K562 (cell line): ENCODE data around the gene TMEM202. TPM values are rescaled to one million over a fixed set of nuclear protein-coding genes. Genes with fewer than 3 reads are reported as not detected.

Source experiments
- ATF1 ChIP-seq, 2 experiments: fragments of 450-650 bp in 1 of 2; IDR thresholded peaks; 2 replicates each; pipeline ENCODE4 v1.6.1; 2016; ENCODE audit warnings: missing compliant biosample characterization in 1 of 2, missing genetic modification characterization in 1 of 2
- EP400 ChIP-seq: fragments of 450-650 bp; IDR thresholded peaks from 2 replicates; pipeline ENCODE4 v1.6.1; 2017; ENCODE audit warnings: antibody characterized with exemption, mild to moderate bottlenecking, moderate library complexity
- ETV5 ChIP-seq: sonication (generic); formaldehyde crosslinking; IDR thresholded peaks from 2 replicates; pipeline ENCODE4 v1.4.0; 2020; ENCODE audit warnings: low read depth, mild to moderate bottlenecking, missing genetic modification reagents
- HNRNPK ChIP-seq: fragments of 200-400 bp; formaldehyde crosslinking; IDR thresholded peaks from one replicate; pipeline ENCODE4 v1.6.1; 2018; ENCODE audit warnings: mild to moderate bottlenecking, low read depth, low read length; ENCODE audit not compliant: poor library complexity, severe bottlenecking
- HNRNPUL1 ChIP-seq: fragments of 200-400 bp; formaldehyde crosslinking; IDR thresholded peaks from 2 replicates; pipeline ENCODE4 v1.6.1; 2017; ENCODE audit warnings: low read length
- MXI1 ChIP-seq: IDR thresholded peaks from 2 replicates; pipeline ENCODE4 v1.6.1; 2011; ENCODE audit warnings: low read depth, mild to moderate bottlenecking, improper control_type of control experiment, low read length
- MYBL2 ChIP-seq, 2 experiments: fragments of 450-650 bp in 1 of 2; sonication (generic) in 1 of 2; formaldehyde crosslinking in 1 of 2; IDR thresholded peaks; 2 replicates each; pipeline versions ENCODE4 v1.6.1 to v1.8.1; 2017 to 2022; ENCODE audit warnings: borderline replicate concordance in 1 of 2, inconsistent platforms in 1 of 2, low read depth in 1 of 2, mild to moderate bottlenecking in 1 of 2, missing genetic modification reagents in 1 of 2, moderate library complexity in 1 of 2
- NONO ChIP-seq, 2 experiments: fragments of 200-400 bp in 1 of 2; fragments of 450-650 bp in 1 of 2; formaldehyde crosslinking in 1 of 2; IDR thresholded peaks; 2 replicates each; pipeline ENCODE4 v1.6.1; 2017; ENCODE audit warnings: low read depth in 2 of 2, mild to moderate bottlenecking in 2 of 2, moderate library complexity in 2 of 2, low read length in 1 of 2
- PURB ChIP-seq: sonication (generic); formaldehyde crosslinking; IDR thresholded peaks from 2 replicates; pipeline ENCODE4 v1.9.0; 2021; ENCODE audit warnings: low read depth, mild to moderate bottlenecking, missing genetic modification reagents
- SPI1 ChIP-seq: IDR thresholded peaks from 2 replicates; pipeline ENCODE4 v1.6.1; 2011; ENCODE audit warnings: low read depth, low read length, control low read depth, borderline replicate concordance
- THRAP3 ChIP-seq: fragments of 450-650 bp; IDR thresholded peaks from 2 replicates; pipeline ENCODE4 v1.6.1; 2016; ENCODE audit warnings: mild to moderate bottlenecking, inconsistent platforms, borderline replicate concordance
- ZNF707 ChIP-seq: fragments of 250-450 bp; sonication (Bioruptor Pico); conservative IDR thresholded peaks from 2 replicates; pipeline ENCODE4 v1.8.0; 2022; ENCODE audit warnings: inconsistent platforms, mild to moderate bottlenecking, moderate library complexity
- ZNF766 ChIP-seq: fragments of 200-800 bp; sonication (Bioruptor generic); conservative IDR thresholded peaks from 2 replicates; pipeline ENCODE4 v1.6.1; 2016; ENCODE audit warnings: missing genetic modification characterization, missing compliant biosample characterization
- polyA plus RNA-seq, 8 experiments: library from polyadenylated mRNA; depleted of rRNA in 4 of 8; stranded (reverse) in 5 of 8; unstranded in 3 of 8; fragments of >200 nt; fragmentation: Nextera tagmentation in 2 of 8; fragmentation: Illumina TruSeq in 1 of 8; extraction: Ambion mirVana in 2 of 8; extraction: Trizol in 1 of 8; gene quantifications; 2 replicates each; pipeline versions ENCODE4 v1.2.1 to v1.2.3, GENCODE V29; 2011 to 2014; ENCODE audit warnings: inconsistent platforms in 1 of 8, missing spikeins in 1 of 8
- total RNA-seq, 7 experiments: library from RNA; depleted of rRNA in 6 of 7; stranded (reverse); fragments of >200 nt in 6 of 7; fragmentation: Illumina TruSeq in 2 of 7; extraction: Trizol in 2 of 7; gene quantifications; 2 replicates each; pipeline versions ENCODE4 v1.2.1 to v1.2.3, GENCODE V29; 2011 to 2021; ENCODE audit warnings: low replicate concordance in 1 of 7
- TF ChIP-seq, protein P1 (sequence below): sonication (generic); formaldehyde crosslinking; IDR thresholded peaks from 2 replicates; pipeline ENCODE4 v1.8.0; 2022; ENCODE audit warnings: missing genetic modification reagents, mild to moderate bottlenecking, borderline replicate concordance
- TF ChIP-seq, protein P2 (sequence below): fragments of 450-650 bp; formaldehyde crosslinking; IDR thresholded peaks from 2 replicates; pipeline ENCODE4 v1.4.0; 2020; ENCODE audit warnings: mild to moderate bottlenecking, moderate library complexity
- TF ChIP-seq, protein P3 (sequence below): IDR thresholded peaks from 3 replicates; pipeline ENCODE4 v1.6.1; 2011; ENCODE audit warnings: borderline replicate concordance, mild to moderate bottlenecking; ENCODE audit not compliant: insufficient read length, insufficient read depth
- TF ChIP-seq, protein P4 (sequence below), 3 experiments: fragments of 200-800 bp in 1 of 3; fragments of 250-450 bp in 1 of 3; fragments of 450-650 bp in 1 of 3; sonication (Bioruptor Pico) in 1 of 3; sonication (Bioruptor generic) in 1 of 3; formaldehyde crosslinking in 1 of 3; IDR thresholded peaks; 2 replicates each; pipeline versions ENCODE4 v1.6.1 to v1.8.0; 2016 to 2022; ENCODE audit warnings: mild to moderate bottlenecking in 2 of 3, missing genetic modification characterization in 2 of 3, missing compliant biosample characterization in 1 of 3, moderate library complexity in 1 of 3

TMEM202 gene
- total and polyA plus RNA-seq, 9 of the 15 experiments (the other 6 are each of a cell fraction or from before 2014, with no cell fraction given) = not detected

DNA sequence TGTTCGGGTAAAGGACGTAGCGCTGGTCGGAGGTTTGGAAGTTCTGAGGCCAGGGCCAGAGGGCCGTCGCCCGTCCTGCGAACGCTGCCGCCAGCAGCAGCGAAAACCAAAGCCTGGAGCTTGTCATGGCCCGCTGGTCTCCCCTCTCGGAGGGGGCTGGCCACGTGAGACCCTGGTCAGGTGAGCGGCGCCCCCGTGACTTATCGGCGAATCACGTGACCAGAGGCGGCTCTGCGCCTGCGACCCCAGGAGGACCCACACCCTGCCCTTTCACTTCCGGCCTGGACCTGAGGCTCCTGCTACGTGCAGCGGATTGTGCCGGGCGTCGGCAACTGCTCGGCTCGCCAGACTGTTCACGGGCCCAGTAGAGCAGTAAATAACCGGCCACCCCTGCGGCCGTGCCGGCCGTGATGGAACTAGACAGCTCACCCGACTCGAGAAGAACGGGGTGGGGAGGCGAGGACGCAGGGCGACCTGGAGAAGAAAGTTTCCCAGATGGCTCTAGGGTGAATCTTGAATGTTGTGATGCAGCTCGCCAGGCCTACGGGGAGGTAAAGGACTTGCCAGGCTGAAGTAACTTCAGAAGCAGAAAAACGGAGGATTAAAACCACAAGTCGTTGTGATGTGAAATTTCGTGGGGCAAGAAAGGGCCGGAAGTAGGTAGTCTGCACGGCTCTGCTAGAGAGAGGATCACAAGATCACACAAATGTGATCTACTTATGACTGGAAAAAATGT, 22.1 kb upstream of the TMEM202 start, which contains the start of gene HEXA (continued):
- TF ChIP-seq PURB (CRISPR knock-in tag) (no peak), MXI1 (0 out of 2 replicates have a peak, but pooled peaks have one; percentile 7), ATF1 (CRISPR knock-in tag; IDR thresholded peaks at IDR 0.05) (no peak), ATF1 (tag; IDR thresholded peaks at IDR 0.05) (peak; percentile 76), ZNF766 (CRISPR knock-in tag) (0 out of 2 replicates have a peak, but pooled peaks have one; percentile 6), MYBL2 (IDR thresholded peaks at IDR 0.05; ENCODE audit: low read depth) (no peak), MYBL2 (CRISPR knock-in tag; IDR thresholded peaks at IDR 0.05; ENCODE audit: borderline replicate concordance) (no peak), HNRNPK (no peak), ETV5 (CRISPR knock-in tag) (peak; percentile 85), EP400 (peak; percentile 93), ZNF707 (0 out of 2 replicates have a peak, but pooled peaks have one; percentile 44), NONO (IDR thresholded peaks at IDR 0.05; ENCODE audit: low read depth in 2 of 2, low read length in 1 of 2) (peak in 1 of 2 experiments; percentile 9; a peak in 1 of 4 replicates), HNRNPUL1 (no peak), SPI1 (peak; percentile 24; the same call in 1 of the 2 replicates), THRAP3 (no peak)
- TF ChIP-seq, protein P1, sequence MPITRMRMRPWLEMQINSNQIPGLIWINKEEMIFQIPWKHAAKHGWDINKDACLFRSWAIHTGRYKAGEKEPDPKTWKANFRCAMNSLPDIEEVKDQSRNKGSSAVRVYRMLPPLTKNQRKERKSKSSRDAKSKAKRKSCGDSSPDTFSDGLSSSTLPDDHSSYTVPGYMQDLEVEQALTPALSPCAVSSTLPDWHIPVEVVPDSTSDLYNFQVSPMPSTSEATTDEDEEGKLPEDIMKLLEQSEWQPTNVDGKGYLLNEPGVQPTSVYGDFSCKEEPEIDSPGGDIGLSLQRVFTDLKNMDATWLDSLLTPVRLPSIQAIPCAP (CRISPR knock-in tag) = no peak
- TF ChIP-seq, protein P2, sequence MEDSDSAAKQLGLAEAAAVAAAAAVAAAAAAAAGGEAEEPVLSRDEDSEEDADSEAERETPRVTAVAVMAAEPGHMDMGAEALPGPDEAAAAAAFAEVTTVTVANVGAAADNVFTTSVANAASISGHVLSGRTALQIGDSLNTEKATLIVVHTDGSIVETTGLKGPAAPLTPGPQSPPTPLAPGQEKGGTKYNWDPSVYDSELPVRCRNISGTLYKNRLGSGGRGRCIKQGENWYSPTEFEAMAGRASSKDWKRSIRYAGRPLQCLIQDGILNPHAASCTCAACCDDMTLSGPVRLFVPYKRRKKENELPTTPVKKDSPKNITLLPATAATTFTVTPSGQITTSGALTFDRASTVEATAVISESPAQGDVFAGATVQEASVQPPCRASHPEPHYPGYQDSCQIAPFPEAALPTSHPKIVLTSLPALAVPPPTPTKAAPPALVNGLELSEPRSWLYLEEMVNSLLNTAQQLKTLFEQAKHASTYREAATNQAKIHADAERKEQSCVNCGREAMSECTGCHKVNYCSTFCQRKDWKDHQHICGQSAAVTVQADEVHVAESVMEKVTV (CRISPR knock-in tag) = 0 out of 2 replicates have a peak, but pooled peaks have one; percentile 17
- TF ChIP-seq, protein P3, sequence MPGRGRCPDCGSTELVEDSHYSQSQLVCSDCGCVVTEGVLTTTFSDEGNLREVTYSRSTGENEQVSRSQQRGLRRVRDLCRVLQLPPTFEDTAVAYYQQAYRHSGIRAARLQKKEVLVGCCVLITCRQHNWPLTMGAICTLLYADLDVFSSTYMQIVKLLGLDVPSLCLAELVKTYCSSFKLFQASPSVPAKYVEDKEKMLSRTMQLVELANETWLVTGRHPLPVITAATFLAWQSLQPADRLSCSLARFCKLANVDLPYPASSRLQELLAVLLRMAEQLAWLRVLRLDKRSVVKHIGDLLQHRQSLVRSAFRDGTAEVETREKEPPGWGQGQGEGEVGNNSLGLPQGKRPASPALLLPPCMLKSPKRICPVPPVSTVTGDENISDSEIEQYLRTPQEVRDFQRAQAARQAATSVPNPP = no peak
- TF ChIP-seq, protein P4, sequence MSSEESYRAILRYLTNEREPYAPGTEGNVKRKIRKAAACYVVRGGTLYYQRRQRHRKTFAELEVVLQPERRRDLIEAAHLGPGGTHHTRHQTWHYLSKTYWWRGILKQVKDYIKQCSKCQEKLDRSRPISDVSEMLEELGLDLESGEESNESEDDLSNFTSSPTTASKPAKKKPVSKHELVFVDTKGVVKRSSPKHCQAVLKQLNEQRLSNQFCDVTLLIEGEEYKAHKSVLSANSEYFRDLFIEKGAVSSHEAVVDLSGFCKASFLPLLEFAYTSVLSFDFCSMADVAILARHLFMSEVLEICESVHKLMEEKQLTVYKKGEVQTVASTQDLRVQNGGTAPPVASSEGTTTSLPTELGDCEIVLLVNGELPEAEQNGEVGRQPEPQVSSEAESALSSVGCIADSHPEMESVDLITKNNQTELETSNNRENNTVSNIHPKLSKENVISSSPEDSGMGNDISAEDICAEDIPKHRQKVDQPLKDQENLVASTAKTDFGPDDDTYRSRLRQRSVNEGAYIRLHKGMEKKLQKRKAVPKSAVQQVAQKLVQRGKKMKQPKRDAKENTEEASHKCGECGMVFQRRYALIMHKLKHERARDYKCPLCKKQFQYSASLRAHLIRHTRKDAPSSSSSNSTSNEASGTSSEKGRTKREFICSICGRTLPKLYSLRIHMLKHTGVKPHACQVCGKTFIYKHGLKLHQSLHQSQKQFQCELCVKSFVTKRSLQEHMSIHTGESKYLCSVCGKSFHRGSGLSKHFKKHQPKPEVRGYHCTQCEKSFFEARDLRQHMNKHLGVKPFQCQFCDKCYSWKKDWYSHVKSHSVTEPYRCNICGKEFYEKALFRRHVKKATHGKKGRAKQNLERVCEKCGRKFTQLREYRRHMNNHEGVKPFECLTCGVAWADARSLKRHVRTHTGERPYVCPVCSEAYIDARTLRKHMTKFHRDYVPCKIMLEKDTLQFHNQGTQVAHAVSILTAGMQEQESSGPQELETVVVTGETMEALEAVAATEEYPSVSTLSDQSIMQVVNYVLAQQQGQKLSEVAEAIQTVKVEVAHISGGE (CRISPR knock-in tag; IDR thresholded peaks at IDR 0.05) = peak in 1 of 3 experiments; percentile 65; a peak in 2 of 6 replicates
